Endometrial microvascular endothelial cells (primary cell): ENCODE results near the gene SYS1. TPM values are rescaled to one million over a fixed set of nuclear protein-coding genes. Genes with fewer than 3 reads are reported as not detected.

Source experiments
- in situ Hi-C: cut with HindIII; loops from 2 replicates; pipeline ENCODE4 v1.10.0; 2017; ENCODE audit warnings: low sequenced_read_pairs, low pct_unique_long_range_greater_than_20kb; ENCODE audit errors: inconsistent ontology term
- total RNA-seq: library from RNA; depleted of rRNA; stranded (reverse); fragments of >200 nt; gene quantifications from one replicate; pipeline ENCODE4 v1.2.3, GENCODE V29; 2015; ENCODE audit errors: inconsistent ontology term

SYS1 gene
- total RNA-seq, result 35.1 TPM

DNA sequence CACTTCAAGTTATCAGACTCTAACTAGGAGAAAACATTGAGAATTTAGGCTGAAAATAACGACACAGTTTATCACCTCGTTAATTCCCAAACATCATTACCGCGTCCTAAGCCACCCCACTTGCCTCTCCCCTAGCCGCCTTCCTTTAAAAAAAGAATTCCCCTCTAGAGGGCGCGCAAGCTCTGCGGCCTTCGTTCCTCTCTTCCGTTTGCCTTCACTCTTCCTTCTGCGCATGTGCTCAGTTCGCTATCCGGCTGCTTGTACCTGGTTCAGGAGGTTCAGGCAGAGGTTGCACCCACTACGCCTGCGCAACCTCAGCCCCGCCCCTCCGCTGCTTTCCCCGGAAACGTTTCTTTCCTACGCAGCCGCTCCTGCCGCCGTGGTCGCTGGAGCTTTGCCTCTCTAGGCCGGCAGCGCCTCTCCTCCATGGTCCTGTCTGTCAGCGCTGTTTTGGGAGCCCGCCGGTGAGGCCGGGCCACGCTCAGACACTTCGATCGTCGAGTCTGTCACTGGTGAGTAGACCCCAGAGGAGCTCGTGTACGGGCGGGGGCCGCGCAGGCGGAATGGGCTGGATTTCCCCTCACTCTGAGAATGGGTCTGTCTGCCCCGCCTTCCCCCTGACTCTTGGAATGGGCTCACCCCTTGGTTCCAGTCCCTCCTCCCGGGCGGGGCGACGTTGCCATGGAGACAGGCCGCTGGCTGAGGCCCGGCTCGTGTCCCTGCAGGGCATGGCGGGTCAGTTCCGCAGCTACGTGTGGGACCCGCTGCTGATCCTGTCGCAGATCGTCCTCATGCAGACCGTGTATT is at the start of gene SYS1:
Gene SYS1, plus strand, starts transcription at position 353 of the 807 bp plus-strand sequence. Its CDS starts 376 bp downstream, at position 729.
- in situ Hi-C loops, result no loop called here

DNA sequence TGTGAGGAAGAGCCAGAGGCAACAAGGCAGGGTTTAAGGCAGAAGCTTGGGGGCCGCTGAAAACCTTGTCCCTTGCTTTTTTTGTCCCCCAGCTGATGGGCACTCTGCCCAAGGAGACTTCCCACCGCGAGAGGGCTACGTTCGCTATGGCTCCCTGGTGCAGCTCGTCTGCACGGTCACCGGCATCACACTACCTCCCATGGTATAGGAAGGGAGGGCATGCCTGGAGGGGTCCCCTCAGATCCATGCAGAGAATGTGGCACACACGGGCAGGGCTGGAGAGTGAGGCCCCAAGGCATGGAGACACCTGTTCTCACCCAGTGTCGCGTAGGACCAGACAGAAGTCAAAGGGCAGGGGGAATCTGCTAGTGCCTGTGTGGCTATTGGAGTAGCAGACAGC is 49.0 kb upstream of the SYS1 start:
- in situ Hi-C loops, result loop anchor here (10.0 kb wide), 1 partner anchor 461 kb away; no protein-coding TSS in a partner anchor

DNA sequence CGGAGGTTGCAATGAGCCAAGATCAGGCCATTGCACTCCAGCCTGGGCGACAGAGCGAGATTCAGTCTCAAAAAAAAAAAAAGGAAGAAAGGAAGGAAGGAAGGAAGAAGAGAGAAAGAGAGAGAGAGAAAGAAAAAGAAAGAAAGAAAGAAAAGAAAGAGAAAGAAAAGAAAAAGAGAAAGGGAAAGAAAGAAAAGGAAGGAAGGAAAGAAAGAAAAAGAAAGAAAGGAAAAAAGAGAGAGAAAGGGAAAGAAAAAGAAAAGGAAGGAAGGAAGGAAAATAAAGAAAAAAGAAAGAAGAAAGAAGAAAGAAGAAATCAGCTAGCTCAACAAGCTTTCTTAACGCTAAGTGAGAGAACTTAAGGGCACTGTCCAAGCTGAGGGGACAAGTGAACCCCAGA is 47.3 kb upstream of the SYS1 start:
- in situ Hi-C loops, result loop anchor here (10.0 kb wide), 1 partner anchor 459 kb away; no protein-coding TSS in a partner anchor

DNA sequence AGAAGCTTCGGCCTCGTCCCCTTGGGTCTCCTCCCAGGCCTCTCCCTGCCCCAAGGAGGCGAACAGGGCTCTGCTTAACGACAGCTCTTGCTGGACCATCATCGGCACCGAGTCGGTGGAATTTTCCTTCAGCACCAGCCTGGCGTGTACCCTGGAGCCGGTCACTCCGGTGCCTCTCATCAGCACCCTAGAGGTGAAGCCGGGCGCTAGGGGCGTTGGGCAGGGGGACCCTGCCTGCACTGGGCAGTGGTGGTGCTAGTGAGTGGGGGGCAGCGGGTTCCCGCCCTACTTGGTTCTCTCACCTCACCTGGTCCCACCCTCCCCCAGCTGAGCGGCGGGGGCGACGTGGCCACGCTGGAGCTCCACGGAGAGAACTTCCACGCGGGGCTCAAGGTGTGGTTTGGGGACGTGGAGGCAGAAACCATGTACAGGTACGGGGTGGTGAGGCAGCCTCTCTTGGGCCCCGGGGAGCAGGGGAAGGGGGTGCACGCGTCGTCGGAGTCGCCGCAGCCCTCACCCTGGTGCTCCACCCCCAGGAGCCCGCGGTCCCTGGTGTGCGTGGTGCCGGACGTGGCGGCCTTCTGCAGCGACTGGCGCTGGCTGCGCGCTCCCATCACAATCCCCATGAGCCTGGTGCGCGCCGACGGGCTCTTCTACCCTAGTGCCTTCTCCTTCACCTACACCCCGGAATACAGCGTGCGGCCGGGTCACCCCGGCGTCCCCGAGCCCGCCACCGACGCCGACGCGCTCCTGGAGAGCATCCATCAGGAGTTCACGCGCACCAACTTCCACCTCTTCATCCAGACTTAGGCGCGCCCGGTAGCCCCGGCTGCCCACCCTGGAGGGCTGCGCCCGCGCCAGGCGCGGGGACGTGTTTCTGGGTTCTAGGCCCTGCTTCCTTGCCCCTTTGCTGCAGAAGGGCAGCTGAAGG is 46.5 kb upstream of the SYS1 start:
- in situ Hi-C loops, result loop anchor here (10.0 kb wide), 1 partner anchor 458 kb away; no protein-coding TSS in a partner anchor

DNA sequence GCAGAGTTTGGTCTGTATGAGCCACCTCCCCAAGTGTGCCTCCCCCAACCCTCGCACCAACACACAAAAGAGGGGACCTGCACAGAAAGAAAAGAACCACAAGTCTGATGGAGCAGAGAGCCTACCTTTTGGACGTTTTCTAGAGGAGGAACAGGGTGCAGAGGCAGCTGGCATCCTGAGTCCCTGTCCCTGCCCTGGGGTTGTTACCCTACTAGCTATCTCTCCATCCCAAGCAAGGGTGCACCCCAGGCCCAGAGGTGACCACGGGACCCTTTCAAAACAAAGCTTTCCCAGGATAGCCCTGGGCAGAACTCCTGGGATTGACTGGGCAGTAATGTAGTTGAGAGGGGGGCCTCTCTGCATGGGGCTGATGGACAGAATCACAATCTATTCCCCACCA is 45.1 kb upstream of the SYS1 start:
- in situ Hi-C loops, result loop anchor here (10.0 kb wide), 1 partner anchor 457 kb away; no protein-coding TSS in a partner anchor

DNA sequence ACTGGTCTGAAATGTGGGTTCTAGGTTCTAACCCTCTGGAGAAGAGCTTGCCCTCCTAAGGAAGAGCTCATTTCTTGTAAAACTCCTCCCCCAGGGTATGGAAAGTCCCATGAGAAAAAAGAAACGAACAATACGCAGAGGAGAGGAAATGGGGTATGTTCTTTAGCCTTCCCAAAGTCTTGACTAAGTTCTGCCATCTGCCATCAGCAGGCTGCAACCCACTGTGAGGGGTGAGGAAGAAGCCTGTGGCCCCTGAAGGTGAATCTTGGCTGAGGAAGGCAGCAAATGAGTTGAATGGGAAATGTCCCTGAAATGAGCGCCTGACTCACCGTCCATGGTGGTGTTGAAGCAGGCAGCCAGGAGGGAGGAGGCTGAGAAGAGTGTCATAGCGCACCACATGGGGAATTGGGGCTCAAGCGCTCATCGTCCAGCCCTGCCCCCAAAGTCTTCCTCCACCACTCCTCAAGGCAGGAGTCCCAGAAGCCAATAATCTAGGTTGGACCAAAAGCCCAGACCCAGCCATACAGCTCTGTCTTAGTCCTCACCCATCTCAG is 44.5 kb upstream of the SYS1 start:
- in situ Hi-C loops, result loop anchor here (10.0 kb wide), 1 partner anchor 456 kb away; no protein-coding TSS in a partner anchor

DNA sequence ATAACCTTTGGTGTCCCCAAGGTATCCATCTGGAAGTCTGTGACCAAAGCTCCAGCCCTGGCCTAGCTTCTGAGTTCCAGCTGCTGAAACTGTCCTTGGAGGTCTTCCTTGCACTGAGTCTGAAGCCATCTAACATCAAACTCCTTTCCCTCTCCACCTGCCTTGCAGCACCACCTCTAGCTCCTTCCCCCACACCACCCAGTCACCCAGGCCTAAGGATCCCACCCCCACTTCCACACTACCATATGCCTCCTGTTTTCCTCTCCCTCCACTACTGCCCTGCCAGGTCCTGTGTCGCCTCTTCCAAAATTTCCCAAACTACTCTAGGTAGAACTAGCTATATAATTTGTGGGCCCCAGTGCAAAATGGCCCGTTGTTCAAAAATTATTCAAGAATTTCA is 44.0 kb upstream of the SYS1 start:
- in situ Hi-C loops, result loop anchor here (10.0 kb wide), 1 partner anchor 456 kb away; no protein-coding TSS in a partner anchor

DNA sequence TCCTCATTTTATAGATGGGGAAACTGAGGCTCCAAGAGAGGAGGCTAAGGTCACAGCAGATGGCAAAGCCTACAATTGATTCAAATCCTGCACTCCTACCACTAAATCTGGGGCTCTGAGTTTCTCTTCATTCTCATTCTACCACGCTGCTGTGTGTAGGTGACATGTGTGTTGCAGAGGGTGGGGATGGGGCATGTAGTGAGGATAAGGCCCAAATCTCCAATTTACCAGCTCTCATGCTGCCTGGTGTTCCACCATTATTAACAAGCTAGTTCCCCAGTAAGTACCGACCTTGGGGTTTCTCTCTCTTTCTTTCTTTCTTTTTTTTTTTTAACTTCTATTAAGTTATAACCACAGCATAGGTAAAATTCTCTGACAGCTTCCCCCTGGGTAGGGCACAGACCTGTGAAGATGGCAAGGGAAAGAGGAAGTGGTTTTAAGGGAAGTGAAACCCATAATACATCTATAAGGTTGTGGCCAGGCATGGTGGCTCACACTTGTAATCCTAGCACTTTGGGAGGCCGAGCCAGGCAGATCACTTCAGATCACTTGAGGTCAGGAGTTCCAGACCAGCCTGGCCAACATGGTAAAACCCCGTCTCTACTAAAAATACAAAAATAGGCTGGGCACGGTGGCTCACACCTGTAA is 41.9 kb upstream of the SYS1 start:
- in situ Hi-C loops, result no loop called here

DNA sequence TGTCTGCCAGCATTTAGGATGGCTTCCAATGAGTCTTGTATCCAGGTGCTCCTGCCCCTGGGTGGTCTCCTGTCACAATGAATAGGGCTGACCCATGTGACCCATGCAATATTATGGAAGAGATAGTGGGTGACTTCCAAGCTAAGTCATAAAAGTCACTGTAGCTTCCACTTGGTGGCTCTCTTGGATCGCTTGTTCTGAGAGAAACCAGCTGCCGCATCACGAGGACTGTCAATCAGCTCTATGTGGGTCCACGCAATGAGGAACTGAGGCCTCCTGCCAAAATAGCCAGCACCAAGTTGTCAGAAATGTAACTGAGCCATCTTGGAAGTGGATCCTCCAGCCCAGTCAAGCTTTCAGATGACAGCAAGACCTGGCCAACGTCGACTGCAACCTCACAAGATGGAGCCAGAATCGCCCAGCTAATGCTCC is 40.0 kb upstream of the SYS1 start:
- in situ Hi-C loops, result no loop called here

DNA sequence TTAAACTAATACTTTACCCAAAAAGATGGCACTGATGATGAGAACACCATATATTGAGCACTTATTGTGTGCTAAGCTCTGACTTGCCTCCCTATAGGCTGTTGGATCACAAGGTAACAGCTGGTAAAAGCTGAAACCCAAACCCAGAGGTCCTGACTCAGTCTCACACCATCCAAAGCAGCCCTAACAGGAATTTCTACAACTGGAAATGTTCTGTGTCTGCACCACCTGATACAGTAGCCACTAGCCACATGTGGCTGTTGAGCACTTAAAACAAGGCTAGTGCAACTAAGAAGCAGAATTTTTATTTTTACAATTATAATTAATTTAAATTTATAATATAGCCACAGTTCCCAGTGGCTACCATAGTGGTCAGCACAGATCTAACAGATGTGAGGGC is 39.2 kb upstream of the SYS1 start:
- in situ Hi-C loops, result no loop called here

DNA sequence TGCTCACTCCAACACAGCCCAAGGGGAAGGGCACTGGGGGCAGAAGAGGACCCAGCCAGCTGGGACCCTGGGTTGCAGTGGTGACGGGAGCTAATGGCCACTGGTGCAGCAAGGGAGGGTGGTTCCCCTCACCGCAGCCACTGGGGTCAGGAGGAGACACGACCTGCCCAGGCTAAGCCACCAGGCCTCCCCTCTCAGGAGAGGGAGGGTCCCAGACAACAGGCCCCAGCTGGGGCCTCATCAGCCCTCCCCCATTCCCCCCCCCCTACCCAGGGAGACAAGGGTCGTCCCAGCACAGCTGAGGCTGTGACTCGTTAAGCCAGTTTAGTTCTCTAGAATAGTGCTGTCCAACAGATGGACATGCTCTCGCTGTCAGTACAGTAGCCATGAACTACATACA is 37.6 kb upstream of the SYS1 start:
- in situ Hi-C loops, result no loop called here

DNA sequence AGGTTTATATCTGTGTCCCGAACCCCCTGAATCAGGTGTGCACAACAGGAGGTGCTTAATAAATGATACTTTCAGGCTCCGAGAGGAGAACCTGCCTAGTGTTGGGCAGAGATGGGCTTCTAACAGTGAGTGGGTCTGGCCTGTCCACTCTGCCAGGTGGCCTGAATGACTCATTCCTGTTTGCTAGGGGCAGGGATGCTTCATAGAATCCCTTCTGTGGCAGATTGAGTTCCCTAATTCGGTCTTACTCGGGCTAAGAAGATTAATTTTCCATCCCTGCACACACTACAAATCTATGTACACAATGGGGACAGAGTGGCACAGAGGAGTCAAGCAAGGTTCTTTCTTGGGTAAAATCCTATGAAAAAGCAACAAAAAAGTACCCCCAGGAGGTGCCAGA is 34.5 kb upstream of the SYS1 start:
- in situ Hi-C loops, result no loop called here

DNA sequence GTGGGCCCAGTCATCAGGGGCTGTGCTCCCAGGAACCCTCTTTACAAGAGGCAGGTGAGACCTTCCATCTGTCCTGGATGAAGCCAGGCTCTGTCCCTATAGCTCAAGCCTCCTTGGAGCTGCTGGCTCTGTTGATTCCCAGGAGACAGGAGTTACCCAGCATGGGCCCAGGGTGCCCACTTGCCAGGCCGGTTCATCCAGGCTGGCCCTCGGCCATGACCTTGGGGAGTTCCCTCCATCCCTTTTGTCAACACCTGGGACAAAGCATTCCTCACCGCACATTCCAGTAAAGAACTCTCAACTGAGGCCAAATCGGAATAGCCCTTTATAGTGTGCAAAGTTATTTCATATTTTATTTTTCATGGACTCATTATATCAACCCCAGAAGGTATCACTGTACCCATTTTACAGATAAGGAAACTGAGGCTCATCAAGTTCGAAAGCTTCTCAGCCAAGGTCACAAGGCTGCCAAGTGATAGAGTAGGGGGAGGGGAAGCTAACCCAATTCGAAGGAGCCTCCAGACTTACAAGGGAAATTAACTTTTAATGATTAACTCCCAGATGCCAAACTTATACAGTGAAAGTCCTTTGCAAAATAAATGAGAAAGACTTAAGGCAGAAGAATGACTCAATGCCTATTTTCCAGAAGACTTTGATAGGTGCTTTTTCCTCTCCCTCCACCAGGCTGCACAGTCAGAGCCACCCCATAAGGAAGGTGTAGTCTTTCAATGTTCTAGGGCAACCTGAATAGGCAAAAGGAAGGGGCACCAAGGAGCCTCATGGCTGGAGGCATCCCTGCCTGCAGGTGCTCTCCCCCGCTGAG is 33.2 kb upstream of the SYS1 start:
- in situ Hi-C loops, result no loop called here

DNA sequence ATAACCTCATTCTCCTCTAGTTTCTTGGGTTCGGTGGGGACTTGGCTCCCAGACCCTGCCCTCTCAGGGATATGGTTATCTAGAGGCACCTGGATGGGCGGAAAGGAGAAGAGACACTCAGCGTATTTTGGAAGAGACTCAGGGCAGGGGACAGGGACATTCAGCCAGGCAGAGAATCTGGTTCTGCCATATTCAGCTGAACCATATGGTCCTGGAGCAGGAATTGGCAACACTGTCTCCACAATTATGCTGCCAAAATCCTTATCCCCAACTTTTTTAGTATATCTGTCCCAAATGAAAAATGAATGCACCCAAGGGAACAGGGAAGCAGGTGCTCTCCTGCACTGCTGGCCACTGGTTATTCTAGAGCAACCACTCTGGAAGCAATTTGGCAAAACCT is 32.5 kb upstream of the SYS1 start:
- in situ Hi-C loops, result no loop called here

DNA sequence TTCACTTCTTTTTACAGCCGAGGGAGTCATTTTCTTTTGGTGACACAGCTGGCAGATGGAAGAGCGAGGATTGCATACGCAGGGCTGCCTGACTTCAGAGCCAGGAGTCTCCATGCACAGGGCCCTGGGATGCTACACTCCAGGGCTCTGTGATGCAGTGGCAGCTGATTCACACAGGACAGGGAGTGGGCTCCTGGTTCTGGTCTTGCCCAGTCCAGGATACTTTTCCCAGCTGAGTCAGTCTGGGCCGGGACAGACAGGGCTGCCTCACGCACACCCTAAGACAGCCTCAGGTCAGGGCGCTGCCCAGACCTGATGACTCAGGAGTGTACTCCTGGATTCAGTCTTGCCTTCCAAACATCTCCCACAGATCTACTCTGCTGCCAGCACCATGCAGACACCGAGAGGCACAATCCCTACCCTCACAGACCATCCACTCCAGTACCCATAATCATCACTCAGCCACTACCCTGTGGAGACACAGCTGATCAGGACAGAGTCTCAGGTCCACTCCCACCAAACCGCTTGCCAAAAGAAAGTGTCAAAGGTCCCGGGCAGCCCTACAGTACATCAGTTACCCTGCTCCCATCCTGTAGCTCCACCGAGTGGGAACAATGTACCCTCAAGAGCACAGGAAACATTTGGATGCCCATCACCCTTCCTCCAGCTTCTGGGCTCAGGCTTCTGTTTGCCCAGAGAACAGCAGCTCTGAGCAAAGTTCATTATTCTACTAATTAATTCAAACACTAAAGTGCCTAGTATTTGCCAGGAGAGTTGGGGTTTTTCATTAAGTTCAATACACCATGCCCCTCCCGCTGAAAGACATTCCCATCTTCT is 26.2 kb upstream of the SYS1 start:
- in situ Hi-C loops, result no loop called here

DNA sequence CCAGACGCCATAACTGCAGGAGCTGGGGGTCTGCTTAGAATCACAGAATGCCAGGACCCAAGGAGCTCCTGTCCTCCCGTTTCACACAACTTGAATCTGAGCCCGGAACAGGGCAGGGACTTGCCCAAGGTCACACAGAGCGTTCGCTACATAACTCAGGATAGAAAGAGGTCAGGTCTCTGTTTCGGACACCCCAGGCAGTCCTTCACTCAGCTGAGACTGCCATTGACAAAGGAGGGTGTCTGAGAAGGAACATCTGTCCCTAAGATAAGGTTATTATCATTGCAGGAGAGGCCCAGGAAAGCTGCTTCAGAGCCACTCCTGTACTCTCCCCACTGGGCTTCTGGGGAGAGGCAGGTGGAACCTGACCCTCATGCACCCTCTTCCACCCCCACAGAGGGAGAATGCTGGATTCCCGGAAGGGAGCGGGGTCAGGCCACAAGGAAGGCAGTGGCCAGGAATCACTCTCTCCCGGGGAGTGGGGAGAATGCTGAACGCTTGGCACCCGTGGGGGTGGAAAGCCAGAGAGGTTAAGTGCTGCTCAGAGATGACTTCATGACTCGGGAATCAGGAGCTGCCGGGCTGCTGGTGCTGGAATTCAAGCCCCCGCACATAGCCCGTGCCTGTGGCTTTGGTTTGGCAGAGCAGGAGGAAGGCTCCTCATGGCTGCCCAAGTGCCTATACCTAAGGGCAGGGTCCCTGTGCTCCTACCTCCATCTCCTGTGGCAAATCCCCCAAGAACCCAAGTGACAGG is 25.4 kb upstream of the SYS1 start:
- in situ Hi-C loops, result no loop called here
